Measurements from ENCODE around the gene PRR12.

PRR12 gene

DNA sequence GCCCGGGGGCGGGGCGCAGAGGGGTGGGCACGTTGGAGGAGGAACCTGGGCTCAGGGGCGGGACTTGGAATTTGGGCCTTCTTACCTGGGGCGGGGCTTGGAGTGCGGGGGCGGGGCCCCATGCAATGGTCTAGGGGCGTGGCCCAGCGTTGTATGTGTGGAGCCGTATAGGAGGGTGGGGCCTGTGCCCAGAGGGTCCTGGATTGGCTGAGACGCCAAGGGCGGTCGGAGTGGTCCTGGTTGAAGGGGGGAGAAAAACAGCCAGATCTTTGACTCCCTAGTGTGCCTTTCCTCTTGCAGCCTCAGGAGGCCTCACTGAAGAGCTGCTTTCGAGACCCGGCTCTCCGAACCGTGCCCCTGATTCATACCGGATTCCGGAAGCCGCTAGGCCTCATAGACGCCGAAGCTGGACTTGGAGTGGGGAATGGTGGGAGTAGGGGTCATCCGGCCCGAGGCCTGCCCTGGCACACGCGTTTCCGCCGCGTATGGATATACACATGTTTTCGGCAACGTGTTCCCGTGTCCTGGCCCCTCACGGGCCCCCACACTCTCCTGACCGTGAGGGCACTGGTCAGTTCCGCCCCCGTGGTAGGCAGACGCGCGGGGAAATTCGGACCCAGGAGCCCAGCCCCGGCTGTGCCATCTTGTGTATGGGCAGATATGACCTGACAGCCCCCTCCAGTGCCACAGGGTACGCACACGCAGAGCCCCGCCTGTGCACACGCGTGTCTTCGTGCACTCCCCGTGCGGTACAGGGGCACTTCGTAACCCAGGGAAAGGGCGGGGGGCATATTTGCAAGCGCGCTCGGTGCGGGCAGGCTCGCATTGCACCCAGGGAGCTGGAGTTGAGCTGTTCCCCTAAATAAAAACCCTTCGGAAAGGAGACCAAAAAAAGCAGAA lies 661 bp upstream of the PRR12 start:
- Histone ChIP-seq H3K27me3 (replicated peaks in 2 of 5; ENCODE audit: control insufficient read depth in 4 of 5, insufficient read depth in 5 of 5, low read length in 4 of 5) (no peaks in the 10 kb centered on the region), H3K9me3 (ENCODE audit: control extremely low read depth in 1 of 5, control insufficient read depth in 4 of 5, insufficient read depth in 2 of 5, low read depth in 1 of 5, low read length in 4 of 5) (no peaks in the 10 kb centered on the region), H3K36me3 (ENCODE audit: control insufficient read depth in 4 of 4, insufficient read depth in 4 of 4, low read length in 3 of 4) (peaks cover 0 to 18% (median 10%) of the 10 kb centered on the region in 4 experiments), H3K4me3 (ENCODE audit: control insufficient read depth in 1 of 7, extremely low read depth in 1 of 7, insufficient read depth in 4 of 7, low read depth in 2 of 7, low read length in 6 of 7) (peak overlapping the region; percentile 70 to 96 (median 84)), H3K27ac (ENCODE audit: insufficient read depth in 1 of 2, low read depth in 1 of 2, low read length in 2 of 2, poor library complexity in 1 of 2, severe bottlenecking in 2 of 2) (peak overlapping the region; percentile 64 to 82), H3K4me1 (ENCODE audit: control extremely low read depth in 1 of 4, control insufficient read depth in 4 of 4, insufficient read depth in 4 of 4, low read length in 3 of 4) (peaks cover 0 to 30% (median 27%) of the 10 kb centered on the region in 4 experiments)
- peak; percentile 97 to 99 (median 98) for DNase-seq
- ChIA-PET POLR2A (interaction anchor here (0.6 to 5.2 kb wide), 5 partner anchors 10 to 138 kb away, joined by 4 to 28 read pairs (median 5); partner anchors contain the start of genes NOSIP, PRMT1, PRRG2 and RRAS), CTCF (interaction anchor here (0.7 to 2.0 kb wide), 5 partner anchors 10 to 92 kb away, joined by 3 to 6 read pairs (median 5); partner anchors contain the start of genes NOSIP and RRAS)
- 0% methylated on average over 29 of the region's 58 CpGs for WGBS (ENCODE audit: insufficient coverage)

DNA sequence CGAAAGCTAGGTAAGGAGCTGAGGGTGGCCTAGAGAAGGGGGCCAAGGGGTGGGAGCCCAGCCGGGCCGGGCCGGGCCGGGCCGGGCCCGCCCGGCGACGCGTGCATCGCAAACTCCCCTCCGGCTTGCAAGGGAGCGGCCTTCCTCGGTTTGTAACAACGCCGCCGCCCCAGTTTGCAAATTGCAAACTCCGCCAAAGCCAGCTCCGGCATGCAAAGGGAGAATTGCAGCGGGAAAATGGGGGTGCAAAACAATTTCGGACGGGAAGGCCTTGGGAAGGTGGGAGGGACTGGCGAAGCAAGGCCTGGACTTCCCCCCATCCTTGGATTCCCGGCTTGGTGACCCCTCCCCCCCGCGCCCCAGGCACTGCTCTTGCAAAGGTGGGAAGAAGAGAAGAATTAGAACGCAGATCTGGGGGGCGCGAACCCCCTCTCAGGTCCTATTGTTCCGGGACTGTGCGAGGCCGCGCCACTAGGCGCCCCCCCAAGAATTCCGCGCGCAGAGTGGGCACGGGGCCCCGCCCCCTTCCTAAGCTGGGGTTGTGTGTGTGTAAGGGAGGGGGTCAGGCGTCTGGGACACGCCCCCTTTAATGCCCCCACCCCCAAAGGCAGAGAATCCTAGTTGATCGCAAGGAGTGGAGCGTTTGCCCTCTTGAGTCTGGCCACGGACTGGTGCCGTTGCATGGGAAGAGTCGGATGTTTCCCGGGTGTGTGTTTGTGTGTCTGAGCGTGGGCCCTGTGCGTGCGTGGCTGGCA lies 926 bp downstream of the PRR12 start:
- no peaks in the 10 kb centered on the region for H3K9me3 ChIP-seq (ENCODE audit: control extremely low read depth in 1 of 5, control insufficient read depth in 4 of 5, insufficient read depth in 2 of 5, low read depth in 1 of 5, low read length in 4 of 5)
- CTCF ChIA-PET: no interaction called here
- H3K27ac ChIP-seq (ENCODE audit: insufficient read depth in 1 of 2, low read depth in 1 of 2, low read length in 2 of 2, poor library complexity in 1 of 2, severe bottlenecking in 2 of 2): peak overlapping the region in 1 of 2 experiments; percentile 79
- POLR2A ChIA-PET: interaction anchor here (0.6 to 5.2 kb wide), 3 partner anchors 20 to 84 kb away, joined by 3 to 28 read pairs (median 3); partner anchors contain the start of genes RRAS and SCAF1
- peaks cover 2 to 30% (median 17%) of the 10 kb centered on the region in 4 experiments for H3K36me3 ChIP-seq (ENCODE audit: control insufficient read depth in 4 of 4, insufficient read depth in 4 of 4, low read length in 3 of 4)
- DNase-seq: peak; percentile 34 to 73 (median 47)
- H3K4me1 ChIP-seq (ENCODE audit: control extremely low read depth in 1 of 4, control insufficient read depth in 4 of 4, insufficient read depth in 4 of 4, low read length in 3 of 4): peaks cover 0 to 30% (median 27%) of the 10 kb centered on the region in 4 experiments
- no peaks in the 10 kb centered on the region for H3K27me3 ChIP-seq (replicated peaks in 2 of 5; ENCODE audit: control insufficient read depth in 4 of 5, insufficient read depth in 5 of 5, low read length in 4 of 5)
- peak overlapping the region; percentile 79 to 96 (median 89) for H3K4me3 ChIP-seq (ENCODE audit: control insufficient read depth in 1 of 7, extremely low read depth in 1 of 7, insufficient read depth in 4 of 7, low read depth in 2 of 7, low read length in 6 of 7)
- 0% methylated on average over 31 of the region's 51 CpGs for WGBS (ENCODE audit: insufficient coverage)

DNA sequence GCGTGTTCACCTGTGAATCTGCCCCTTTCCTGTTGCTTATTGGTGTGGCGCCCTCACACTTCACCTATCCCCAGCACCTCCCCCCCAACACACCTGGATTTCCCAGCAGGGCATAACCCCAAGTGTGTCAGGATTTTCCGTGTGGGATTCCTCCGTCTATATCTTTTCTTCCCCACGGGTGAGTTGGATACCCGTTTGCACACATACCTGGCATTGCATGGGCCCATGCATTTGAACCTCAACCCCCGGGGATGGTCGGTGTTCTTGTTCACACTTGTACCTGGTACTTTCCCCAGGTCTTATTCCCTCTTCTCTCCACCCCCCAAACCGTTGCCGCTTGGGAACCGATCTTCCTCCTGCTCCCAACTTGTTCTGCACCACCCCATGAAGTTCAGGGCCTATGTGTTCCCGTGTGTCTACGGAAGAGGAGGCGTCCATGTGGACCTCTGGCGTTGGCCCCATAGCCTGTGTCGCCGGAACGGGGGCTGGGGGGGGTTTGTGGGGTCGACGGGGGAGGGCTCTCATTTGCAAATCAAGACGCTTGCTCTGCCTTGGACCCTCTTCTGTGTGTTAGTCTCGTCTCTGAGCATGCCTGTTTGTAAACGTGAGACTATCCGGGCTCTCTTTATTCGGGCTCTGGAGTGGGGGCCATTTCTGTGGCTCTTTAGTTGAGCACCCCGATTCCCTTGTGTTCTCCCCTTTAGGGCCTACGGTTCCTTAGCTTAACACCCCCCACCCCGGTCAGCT lies 1.7 kb downstream of the PRR12 start:
- CTCF ChIA-PET: interaction anchor here (0.9 to 1.5 kb wide), 3 partner anchors 13 to 25 kb away, joined by 3 read pairs; partner anchors contain the start of gene NOSIP
- peaks cover 2 to 38% (median 23%) of the 10 kb centered on the region in 4 experiments for H3K36me3 ChIP-seq (ENCODE audit: control insufficient read depth in 4 of 4, insufficient read depth in 4 of 4, low read length in 3 of 4)

DNA sequence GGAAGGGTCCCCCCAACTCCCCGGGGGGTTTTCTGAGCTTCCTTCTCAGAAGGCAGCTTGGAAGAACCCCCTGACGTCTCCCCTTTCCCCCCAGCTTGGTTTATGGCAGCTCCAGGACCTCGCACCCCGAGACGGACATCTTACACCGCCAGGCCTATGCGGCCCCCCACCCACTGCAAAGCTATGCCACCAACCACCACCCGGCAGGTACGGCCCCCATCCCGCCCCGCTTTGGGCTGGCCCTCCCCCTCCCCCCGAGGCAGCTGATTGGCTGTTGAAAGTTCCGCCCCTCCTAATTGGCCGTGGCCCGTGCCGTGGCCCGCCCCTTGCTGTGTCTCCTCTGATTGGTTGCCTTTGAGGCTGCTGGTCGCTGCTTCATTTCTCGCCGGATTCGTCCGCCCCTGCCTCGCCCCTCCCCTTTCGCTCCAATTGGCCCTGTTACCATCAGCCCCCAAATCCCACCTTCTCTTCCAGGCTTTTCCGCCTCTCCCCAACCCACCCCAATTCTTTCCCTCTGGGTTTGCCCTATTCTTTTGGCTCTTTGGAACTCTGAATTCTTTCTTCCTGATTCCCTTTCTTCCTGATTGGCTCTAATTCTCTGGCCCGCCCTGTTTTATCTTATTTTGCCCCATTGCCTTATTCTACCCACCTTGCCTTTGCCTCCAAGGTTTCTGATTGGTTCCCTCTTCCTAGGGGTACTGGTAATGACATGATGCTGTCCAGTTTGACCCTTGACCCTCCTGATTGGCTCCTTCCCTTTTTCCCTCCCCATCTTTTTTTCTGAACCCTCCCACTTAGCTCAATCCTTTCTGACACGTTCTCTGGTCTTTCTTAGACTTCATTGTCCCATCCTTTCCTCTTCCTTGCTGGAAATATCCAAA lies 2.5 kb downstream of the PRR12 start:
- POLR2A ChIA-PET: interaction anchor here (5.2 kb wide), 1 partner anchor 48 kb away, joined by 28 read pairs; the partner anchor contains the start of genes RRAS and SCAF1
- WGBS (ENCODE audit: insufficient coverage): 11% methylated on average over 19 of the region's 27 CpGs
- peaks cover 0 to 30% (median 27%) of the 10 kb centered on the region in 4 experiments for H3K4me1 ChIP-seq (ENCODE audit: control extremely low read depth in 1 of 4, control insufficient read depth in 4 of 4, insufficient read depth in 4 of 4, low read length in 3 of 4)
- H3K4me3 ChIP-seq (ENCODE audit: control insufficient read depth in 1 of 7, extremely low read depth in 1 of 7, insufficient read depth in 4 of 7, low read depth in 2 of 7, low read length in 6 of 7): peak overlapping the region in 6 of 7 experiments; percentile 46 to 96 (median 90)
- peak; percentile 90 to 93 (median 93) for DNase-seq
- peaks cover 2 to 43% (median 26%) of the 10 kb centered on the region in 4 experiments for H3K36me3 ChIP-seq (ENCODE audit: control insufficient read depth in 4 of 4, insufficient read depth in 4 of 4, low read length in 3 of 4)
- no peaks in the 10 kb centered on the region for H3K27me3 ChIP-seq (replicated peaks in 2 of 5; ENCODE audit: control insufficient read depth in 4 of 5, insufficient read depth in 5 of 5, low read length in 4 of 5)
- CTCF ChIA-PET: interaction anchor here (0.9 to 1.5 kb wide), 4 partner anchors 10 to 24 kb away, joined by 3 read pairs; partner anchors contain the start of gene NOSIP
- H3K9me3 ChIP-seq (ENCODE audit: control extremely low read depth in 1 of 5, control insufficient read depth in 4 of 5, insufficient read depth in 2 of 5, low read depth in 1 of 5, low read length in 4 of 5): no peaks in the 10 kb centered on the region
- H3K27ac ChIP-seq (ENCODE audit: insufficient read depth in 1 of 2, low read depth in 1 of 2, low read length in 2 of 2, poor library complexity in 1 of 2, severe bottlenecking in 2 of 2): peak overlapping the region in 1 of 2 experiments; percentile 79

More for the DNA sequence above, 1.7 kb downstream of the PRR12 start:
- Histone ChIP-seq H3K4me1 (ENCODE audit: control extremely low read depth in 1 of 4, control insufficient read depth in 4 of 4, insufficient read depth in 4 of 4, low read length in 3 of 4) (peaks cover 0 to 30% (median 27%) of the 10 kb centered on the region in 4 experiments), H3K27me3 (replicated peaks in 2 of 5; ENCODE audit: control insufficient read depth in 4 of 5, insufficient read depth in 5 of 5, low read length in 4 of 5) (no peaks in the 10 kb centered on the region), H3K4me3 (ENCODE audit: control insufficient read depth in 1 of 7, extremely low read depth in 1 of 7, insufficient read depth in 4 of 7, low read depth in 2 of 7, low read length in 6 of 7) (peak overlapping the region; percentile 79 to 96 (median 89)), H3K9me3 (ENCODE audit: control extremely low read depth in 1 of 5, control insufficient read depth in 4 of 5, insufficient read depth in 2 of 5, low read depth in 1 of 5, low read length in 4 of 5) (no peaks in the 10 kb centered on the region), H3K27ac (ENCODE audit: insufficient read depth in 1 of 2, low read depth in 1 of 2, low read length in 2 of 2, poor library complexity in 1 of 2, severe bottlenecking in 2 of 2) (peak overlapping the region in 1 of 2 experiments; percentile 79)
- 10% methylated on average over 24 of the region's 28 CpGs for WGBS (ENCODE audit: insufficient coverage)
- DNase-seq: no peak
- POLR2A ChIA-PET: interaction anchor here (1.0 to 5.2 kb wide), 2 partner anchors 48 to 84 kb away, joined by 3 to 28 read pairs; partner anchors contain the start of genes RRAS and SCAF1

DNA sequence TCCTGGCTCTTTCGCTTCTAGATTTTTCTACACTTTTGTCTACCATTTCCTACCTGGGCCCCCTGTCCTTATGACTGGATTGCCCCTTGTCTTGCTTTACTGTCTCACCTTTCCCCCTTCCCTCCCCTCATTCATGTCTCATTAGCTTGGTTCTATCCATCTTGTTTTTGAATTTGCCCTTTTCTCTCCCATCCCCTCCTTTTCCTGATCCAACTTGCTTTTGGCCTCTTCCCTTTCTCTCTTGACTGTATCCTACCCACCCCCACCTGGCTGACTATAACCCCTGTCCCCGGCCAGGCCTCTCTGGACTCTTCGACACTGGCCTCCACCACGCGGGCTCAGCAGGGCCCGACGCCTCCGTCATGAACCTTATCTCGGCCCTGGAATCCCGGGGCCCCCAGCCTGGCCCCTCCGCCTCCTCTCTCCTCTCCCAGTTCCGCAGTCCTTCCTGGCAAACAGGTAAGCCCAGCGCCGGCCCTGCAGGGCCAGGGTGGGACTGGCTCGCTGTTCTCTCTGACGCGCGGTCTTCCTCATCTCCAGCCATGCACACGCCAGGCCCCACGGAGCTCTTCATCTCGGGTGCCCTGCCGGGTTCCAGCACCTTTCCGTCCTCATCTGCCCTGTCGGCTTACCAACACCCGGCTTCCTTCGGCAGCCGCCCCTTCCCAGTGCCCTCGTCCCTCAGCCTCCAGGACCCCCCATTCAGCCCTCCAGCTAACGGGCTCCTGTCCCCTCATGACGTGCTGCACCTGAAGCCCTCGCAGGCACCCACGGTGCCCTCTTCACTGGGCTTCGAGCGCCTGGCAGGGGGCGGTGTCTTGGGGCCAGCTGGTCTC lies 3.4 kb downstream of the PRR12 start:
- Histone ChIP-seq H3K4me1 (ENCODE audit: control extremely low read depth in 1 of 4, control insufficient read depth in 4 of 4, insufficient read depth in 4 of 4, low read length in 3 of 4) (peaks cover 0 to 29% (median 26%) of the 10 kb centered on the region in 4 experiments), H3K9me3 (ENCODE audit: control extremely low read depth in 1 of 5, control insufficient read depth in 4 of 5, insufficient read depth in 2 of 5, low read depth in 1 of 5, low read length in 4 of 5) (no peaks in the 10 kb centered on the region), H3K4me3 (ENCODE audit: control insufficient read depth in 1 of 7, extremely low read depth in 1 of 7, insufficient read depth in 4 of 7, low read depth in 2 of 7, low read length in 6 of 7) (no peak overlapping the region), H3K27me3 (replicated peaks in 2 of 5; ENCODE audit: control insufficient read depth in 4 of 5, insufficient read depth in 5 of 5, low read length in 4 of 5) (no peaks in the 10 kb centered on the region), H3K36me3 (ENCODE audit: control insufficient read depth in 4 of 4, insufficient read depth in 4 of 4, low read length in 3 of 4) (peaks cover 2 to 52% (median 33%) of the 10 kb centered on the region in 4 experiments), H3K27ac (ENCODE audit: insufficient read depth in 1 of 2, low read depth in 1 of 2, low read length in 2 of 2, poor library complexity in 1 of 2, severe bottlenecking in 2 of 2) (peak overlapping the region in 1 of 2 experiments; percentile 61)
- ChIA-PET POLR2A (interaction anchor here (0.6 to 5.2 kb wide), 2 partner anchors 14 to 47 kb away, joined by 3 to 28 read pairs; partner anchors contain the start of genes NOSIP, RRAS and SCAF1), CTCF (interaction anchor here (0.6 to 1.5 kb wide), 4 partner anchors 11 to 121 kb away, joined by 3 to 4 read pairs (median 3); partner anchors contain the start of gene FLT3LG)
- WGBS (ENCODE audit: insufficient coverage): 97% methylated on average over 33 of the region's 35 CpGs
- DNase-seq: no peak

Measured in common myeloid progenitor, CD34-positive (primary cell).